ENCODE results near the gene ENTPD8. TPM values are rescaled to one million over a fixed set of nuclear protein-coding genes. Genes with fewer than 3 reads are reported as not detected.

Gene ENTPD8
- total and polyA plus RNA-seq, 10 of the 15 experiments (the other 5 are each of a cell fraction or from before 2014, with no cell fraction given): not detected

DNA sequence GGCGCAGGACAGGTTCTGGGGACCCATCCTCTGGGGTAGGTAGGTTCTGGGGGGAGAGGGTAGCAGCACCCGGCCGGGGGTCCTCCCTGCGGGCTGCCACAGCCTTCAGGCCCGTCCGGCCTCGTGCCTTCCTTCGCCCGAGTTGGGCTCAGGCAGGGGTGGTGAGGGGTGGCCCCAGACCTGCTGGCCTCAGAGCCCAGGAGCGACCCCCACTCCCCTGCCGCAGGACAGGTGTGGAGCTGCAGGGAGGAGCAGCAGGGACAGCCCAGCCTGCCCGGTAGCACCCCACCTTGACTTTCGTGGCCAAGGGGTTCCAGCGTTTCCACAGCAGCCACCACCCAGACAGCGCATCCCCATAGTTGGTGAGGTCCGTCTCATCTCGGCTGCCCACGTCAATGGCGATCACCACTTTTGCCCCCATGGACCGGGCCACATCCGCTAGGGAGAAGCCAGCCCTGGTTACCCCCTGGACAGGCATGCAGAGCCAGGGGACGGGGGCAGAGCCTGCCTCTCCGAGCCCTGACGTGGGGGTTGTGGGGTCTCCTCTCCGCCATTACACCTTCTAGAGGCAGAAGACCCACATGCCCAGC lies 21.3 kb upstream of the ENTPD8 start:
- peaks cover 26% of the 10 kb centered on the region for H3K4me1 ChIP-seq (ENCODE audit: control insufficient read depth, insufficient read depth, low read length)
- TF ChIP-seq RAD21 (IDR thresholded peaks at IDR 0.05; ENCODE audit: insufficient read depth, low read depth, low read length) (no peak), FOXM1 (IDR thresholded peaks at IDR 0.05; ENCODE audit: low read depth, low read length) (no peak)
- H3K4me3 ChIP-seq: no peak overlapping the region
- intact Hi-C loops (cut with micrococcal nuclease; ENCODE audit: unreplicated experiment): loop anchor here (10.0 kb wide), 1 partner anchor 62 kb away; no protein-coding TSS in a partner anchor
- H3K36me3 ChIP-seq (ENCODE audit: control insufficient read depth in 2 of 2, insufficient read depth in 2 of 2, low read length in 1 of 2): no peaks in the 10 kb centered on the region
- ChIA-PET SMC1A (ENCODE audit: uncharacterized antibody, unreplicated experiment) (no interaction called here), CTCF (no interaction called here), POLR2A (no interaction called here), RAD21 (ENCODE audit: unreplicated experiment) (no interaction called here)
- ATAC-seq (no peak), FAIRE-seq (no peak), DNase-seq (ENCODE audit: low read depth, low spot score) (no peak)
- no TSS peak for BruUV-seq (replicated peaks)
- H4K20me1 ChIP-seq (ENCODE audit: control insufficient read depth, insufficient read depth): no peaks in the 10 kb centered on the region
- H3K9ac ChIP-seq (ENCODE audit: control insufficient read depth, insufficient read depth, low read length): peak overlapping the region; percentile 1; the same call in 1 of the 2 replicates
- no peaks in the 10 kb centered on the region for H3K27me3 ChIP-seq (replicated peaks in 1 of 2; ENCODE audit: control insufficient read depth in 2 of 2, insufficient read depth in 2 of 2, low read length in 1 of 2)
- H3K27ac ChIP-seq (ENCODE audit: control insufficient read depth, insufficient read depth): peak overlapping the region; percentile 22; the same call in 1 of the 2 replicates
- no peaks in the 10 kb centered on the region for H3K9me3 ChIP-seq (replicated peaks; ENCODE audit: control insufficient read depth, insufficient read depth, low read length)
- peaks cover 9% of the 10 kb centered on the region for H3K79me2 ChIP-seq (ENCODE audit: control insufficient read depth, insufficient read depth, low read length)
- peak overlapping the region; percentile 73 for H2AFZ ChIP-seq (ENCODE audit: control insufficient read depth, low read depth, low read length)
- in situ Hi-C loops (cut with MboI): no loop called here
- 86% methylated on average over 25 of the region's 25 CpGs for WGBS (ENCODE audit: insufficient coverage, insufficient replicate concordance, low lambda C conversion rate, missing lambda C conversion rate)
- peak overlapping the region; percentile 78 for H3K4me2 ChIP-seq (ENCODE audit: control insufficient read depth, insufficient read depth)

DNA sequence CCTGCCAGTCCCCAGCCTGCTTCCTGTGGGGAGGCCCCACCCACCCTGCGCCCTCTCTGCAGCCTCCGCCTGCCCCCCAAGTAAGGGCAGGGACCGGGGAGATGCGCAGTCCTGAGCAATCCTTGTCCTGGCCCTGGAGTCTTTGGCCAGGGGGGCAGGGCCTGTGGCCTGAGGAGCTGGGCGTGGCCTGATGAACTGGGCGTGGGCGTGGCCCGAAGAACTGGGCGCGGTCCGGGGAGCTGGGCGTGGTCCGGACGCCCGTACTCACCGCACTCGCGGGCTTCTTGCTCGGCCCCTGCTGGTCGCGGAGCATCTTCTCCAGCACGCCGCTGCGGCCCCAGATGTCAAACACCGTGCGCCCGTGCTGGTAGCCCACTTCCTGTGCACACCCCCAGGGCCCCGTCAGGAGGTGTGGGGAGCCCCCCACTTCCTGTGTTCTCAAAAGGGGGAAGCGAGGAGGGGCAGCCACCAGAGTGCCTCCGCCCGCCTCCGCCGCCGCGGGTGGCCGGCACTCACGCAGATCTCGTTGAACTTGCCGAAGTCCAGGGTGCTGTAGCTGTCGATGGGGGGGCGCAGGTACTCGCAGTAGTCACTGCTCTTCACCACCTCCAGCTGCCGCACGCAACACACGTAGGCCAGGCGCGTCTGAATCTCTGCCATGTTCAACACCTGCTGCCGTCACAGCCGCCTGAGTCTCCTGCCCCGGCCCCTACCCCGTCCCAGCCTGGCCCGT lies 20.7 kb upstream of the ENTPD8 start:
- peak overlapping the region; percentile 22; the same call in 1 of the 2 replicates for H3K27ac ChIP-seq (ENCODE audit: control insufficient read depth, insufficient read depth)
- ChIA-PET RAD21 (ENCODE audit: unreplicated experiment) (no interaction called here), POLR2A (no interaction called here), CTCF (no interaction called here), SMC1A (ENCODE audit: uncharacterized antibody, unreplicated experiment) (no interaction called here)
- H2AFZ ChIP-seq (ENCODE audit: control insufficient read depth, low read depth, low read length): peak overlapping the region; percentile 73
- H3K4me2 ChIP-seq (ENCODE audit: control insufficient read depth, insufficient read depth): peak overlapping the region; percentile 78
- in situ Hi-C loops (cut with MboI) (no loop called here), intact Hi-C loops (cut with micrococcal nuclease; ENCODE audit: unreplicated experiment) (loop anchor here (10.0 kb wide), 1 partner anchor 63 kb away; no protein-coding TSS in a partner anchor)
- H4K20me1 ChIP-seq (ENCODE audit: control insufficient read depth, insufficient read depth): no peaks in the 10 kb centered on the region
- 17% methylated on average over 44 of the region's 52 CpGs for WGBS (ENCODE audit: insufficient coverage, insufficient replicate concordance, low lambda C conversion rate, missing lambda C conversion rate)
- BruUV-seq (replicated peaks): no TSS peak
- no peaks in the 10 kb centered on the region for H3K27me3 ChIP-seq (replicated peaks in 1 of 2; ENCODE audit: control insufficient read depth in 2 of 2, insufficient read depth in 2 of 2, low read length in 1 of 2)
- ATAC-seq (peak; percentile 80), DNase-seq (ENCODE audit: low read depth, low spot score) (peak; percentile 49), FAIRE-seq (peak; percentile 88)
- H3K36me3 ChIP-seq (ENCODE audit: control insufficient read depth in 2 of 2, insufficient read depth in 2 of 2, low read length in 1 of 2): no peaks in the 10 kb centered on the region
- H3K79me2 ChIP-seq (ENCODE audit: control insufficient read depth, insufficient read depth, low read length): peaks cover 9% of the 10 kb centered on the region
- H3K9ac ChIP-seq (ENCODE audit: control insufficient read depth, insufficient read depth, low read length): peak overlapping the region; percentile 1; the same call in 1 of the 2 replicates
- peak overlapping the region; percentile 36; the same call in 1 of the 2 replicates for H3K4me3 ChIP-seq
- H3K9me3 ChIP-seq (replicated peaks; ENCODE audit: control insufficient read depth, insufficient read depth, low read length): no peaks in the 10 kb centered on the region
- peaks cover 26% of the 10 kb centered on the region for H3K4me1 ChIP-seq (ENCODE audit: control insufficient read depth, insufficient read depth, low read length)
- TF ChIP-seq MEF2A (IDR thresholded peaks at IDR 0.05; ENCODE audit: insufficient read depth, low read depth, low read length) (0 out of 2 replicates have a peak, but pooled peaks have one; percentile 16), TCF3 (IDR thresholded peaks at IDR 0.05; ENCODE audit: borderline replicate concordance, insufficient read depth, low read depth, low read length) (0 out of 2 replicates have a peak, but pooled peaks have one; percentile 65), MYB (IDR thresholded peaks at IDR 0.05; ENCODE audit: borderline replicate concordance, low read depth, low read length) (no peak), ATF7 (IDR thresholded peaks at IDR 0.05; ENCODE audit: low read depth) (no peak), NFYB (IDR thresholded peaks at IDR 0.05; ENCODE audit: insufficient read depth, low read depth, low read length) (no peak), SMARCA5 (IDR thresholded peaks at IDR 0.05) (no peak), MTA3 (IDR thresholded peaks at IDR 0.05; ENCODE audit: borderline replicate concordance, low read length) (no peak)
- TF ChIP-seq, protein P1, sequence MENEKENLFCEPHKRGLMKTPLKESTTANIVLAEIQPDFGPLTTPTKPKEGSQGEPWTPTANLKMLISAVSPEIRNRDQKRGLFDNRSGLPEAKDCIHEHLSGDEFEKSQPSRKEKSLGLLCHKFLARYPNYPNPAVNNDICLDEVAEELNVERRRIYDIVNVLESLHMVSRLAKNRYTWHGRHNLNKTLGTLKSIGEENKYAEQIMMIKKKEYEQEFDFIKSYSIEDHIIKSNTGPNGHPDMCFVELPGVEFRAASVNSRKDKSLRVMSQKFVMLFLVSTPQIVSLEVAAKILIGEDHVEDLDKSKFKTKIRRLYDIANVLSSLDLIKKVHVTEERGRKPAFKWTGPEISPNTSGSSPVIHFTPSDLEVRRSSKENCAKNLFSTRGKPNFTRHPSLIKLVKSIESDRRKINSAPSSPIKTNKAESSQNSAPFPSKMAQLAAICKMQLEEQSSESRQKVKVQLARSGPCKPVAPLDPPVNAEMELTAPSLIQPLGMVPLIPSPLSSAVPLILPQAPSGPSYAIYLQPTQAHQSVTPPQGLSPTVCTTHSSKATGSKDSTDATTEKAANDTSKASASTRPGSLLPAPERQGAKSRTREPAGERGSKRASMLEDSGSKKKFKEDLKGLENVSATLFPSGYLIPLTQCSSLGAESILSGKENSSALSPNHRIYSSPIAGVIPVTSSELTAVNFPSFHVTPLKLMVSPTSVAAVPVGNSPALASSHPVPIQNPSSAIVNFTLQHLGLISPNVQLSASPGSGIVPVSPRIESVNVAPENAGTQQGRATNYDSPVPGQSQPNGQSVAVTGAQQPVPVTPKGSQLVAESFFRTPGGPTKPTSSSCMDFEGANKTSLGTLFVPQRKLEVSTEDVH (IDR thresholded peaks at IDR 0.05; ENCODE audit: low read depth, partially characterized antibody): no peak
- TF ChIP-seq, protein P2, sequence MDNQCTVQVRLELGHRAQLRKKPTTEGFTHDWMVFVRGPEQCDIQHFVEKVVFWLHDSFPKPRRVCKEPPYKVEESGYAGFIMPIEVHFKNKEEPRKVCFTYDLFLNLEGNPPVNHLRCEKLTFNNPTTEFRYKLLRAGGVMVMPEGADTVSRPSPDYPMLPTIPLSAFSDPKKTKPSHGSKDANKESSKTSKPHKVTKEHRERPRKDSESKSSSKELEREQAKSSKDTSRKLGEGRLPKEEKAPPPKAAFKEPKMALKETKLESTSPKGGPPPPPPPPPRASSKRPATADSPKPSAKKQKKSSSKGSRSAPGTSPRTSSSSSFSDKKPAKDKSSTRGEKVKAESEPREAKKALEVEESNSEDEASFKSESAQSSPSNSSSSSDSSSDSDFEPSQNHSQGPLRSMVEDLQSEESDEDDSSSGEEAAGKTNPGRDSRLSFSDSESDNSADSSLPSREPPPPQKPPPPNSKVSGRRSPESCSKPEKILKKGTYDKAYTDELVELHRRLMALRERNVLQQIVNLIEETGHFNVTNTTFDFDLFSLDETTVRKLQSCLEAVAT (IDR thresholded peaks at IDR 0.05): peak; percentile 52; the same call in 1 of the 2 replicates
